ENCODE data around the gene PRKN.
"Not testable (repeated sequence)": the region's sequence is repeated elsewhere in the genome, so short reads cannot be mapped to it uniquely, and the experiment has no call there.

Gene PRKN

DNA sequence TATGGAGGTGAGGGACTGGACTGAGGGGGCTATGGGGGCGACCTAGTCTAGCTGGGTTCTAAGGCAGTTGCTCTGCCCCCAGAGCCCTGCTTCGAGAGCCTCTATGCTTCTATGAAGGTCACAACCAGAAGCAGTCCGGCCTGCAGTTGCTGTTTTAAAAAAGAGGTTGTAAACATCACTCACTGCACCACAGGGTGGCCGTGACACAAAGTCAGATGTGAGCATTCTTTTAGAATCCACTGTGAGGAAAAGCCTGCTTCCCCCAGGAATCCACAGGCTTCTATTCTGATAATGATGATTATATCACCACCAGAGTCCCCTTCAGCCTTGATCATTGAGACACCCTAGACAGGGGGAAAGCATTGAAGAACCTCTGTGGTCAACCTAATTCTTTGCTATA lies 1224.0 kb downstream of the PRKN start:
- Histone ChIP-seq H3K27ac (ENCODE audit: low read depth, low read length) (no peak overlapping the region), H3K36me3 (ENCODE audit: insufficient read depth, low read length) (no peaks in the 10 kb centered on the region), H3K9ac (ENCODE audit: low read depth, low read length) (no peak overlapping the region), H3K9me3 (ENCODE audit: insufficient read depth, low read depth, low read length) (no peaks in the 10 kb centered on the region), H3K4me1 (ENCODE audit: insufficient read depth, low read length) (no peaks in the 10 kb centered on the region), H3K27me3 (ENCODE audit: insufficient read depth, low read length) (no peaks in the 10 kb centered on the region), H3K4me3 (ENCODE audit: low read length) (no peak overlapping the region)
- WGBS: 75% methylated on average over 4 of the region's 4 CpGs

GRCh38 chr6:161498881-161499280 lies 1228.7 kb downstream of the PRKN start:
- Histone ChIP-seq H3K9me3 (ENCODE audit: insufficient read depth, low read depth, low read length) (no peaks in the 10 kb centered on the region), H3K4me3 (ENCODE audit: low read length) (no peak overlapping the region), H3K27ac (ENCODE audit: low read depth, low read length) (no peak overlapping the region), H3K4me1 (ENCODE audit: insufficient read depth, low read length) (0 out of 2 replicates have a peak, but pooled peaks cover 6% of the 10 kb centered on the region), H3K36me3 (ENCODE audit: insufficient read depth, low read length) (no peaks in the 10 kb centered on the region), H3K9ac (ENCODE audit: low read depth, low read length) (no peak overlapping the region), H3K27me3 (ENCODE audit: insufficient read depth, low read length) (no peaks in the 10 kb centered on the region)
- WGBS: 96% methylated on average over 4 of the region's 4 CpGs

DNA sequence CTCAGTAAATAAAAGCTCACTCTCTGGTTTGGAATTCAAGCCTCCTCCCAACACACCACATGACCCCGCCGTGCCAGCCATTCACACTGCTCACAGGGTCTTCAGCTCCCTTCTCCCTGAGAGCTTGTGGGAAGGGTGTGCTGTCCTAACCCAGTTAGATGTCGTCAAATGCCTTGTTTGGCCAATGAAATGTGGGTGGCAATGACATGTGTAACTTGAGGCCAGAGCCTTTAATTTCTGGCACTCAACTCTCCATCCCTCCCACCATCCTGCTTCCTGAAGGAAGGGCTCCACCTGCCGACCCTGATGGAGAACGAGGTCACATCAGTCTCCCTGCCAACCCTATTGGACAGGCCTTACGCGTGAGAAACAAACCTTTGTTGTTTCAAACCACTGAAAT lies 1229.2 kb downstream of the PRKN start:
- H3K9ac ChIP-seq (ENCODE audit: low read depth, low read length): no peak overlapping the region
- H3K4me1 ChIP-seq (ENCODE audit: insufficient read depth, low read length): 0 out of 2 replicates have a peak, but pooled peaks cover 6% of the 10 kb centered on the region
- H3K27me3 ChIP-seq (ENCODE audit: insufficient read depth, low read length): no peaks in the 10 kb centered on the region
- 31% methylated on average over 6 of the region's 7 CpGs for WGBS
- H3K9me3 ChIP-seq (ENCODE audit: insufficient read depth, low read depth, low read length): no peaks in the 10 kb centered on the region
- no peak overlapping the region for H3K4me3 ChIP-seq (ENCODE audit: low read length)
- H3K27ac ChIP-seq (ENCODE audit: low read depth, low read length): no peak overlapping the region
- H3K36me3 ChIP-seq (ENCODE audit: insufficient read depth, low read length): no peaks in the 10 kb centered on the region

- 93% methylated on average over 8 of the region's 8 CpGs for WGBS
- Histone ChIP-seq H3K36me3 (ENCODE audit: insufficient read depth, low read length) (no peaks in the 10 kb centered on the region), H3K4me3 (ENCODE audit: low read length) (no peak overlapping the region), H3K9ac (ENCODE audit: low read depth, low read length) (no peak overlapping the region), H3K4me1 (ENCODE audit: insufficient read depth, low read length) (0 out of 2 replicates have a peak, but pooled peaks cover 6% of the 10 kb centered on the region), H3K9me3 (ENCODE audit: insufficient read depth, low read depth, low read length) (no peaks in the 10 kb centered on the region), H3K27me3 (ENCODE audit: insufficient read depth, low read length) (no peaks in the 10 kb centered on the region), H3K27ac (ENCODE audit: low read depth, low read length) (no peak overlapping the region)
Observed at GRCh38 chr6:161496941-161497340, 1230.6 kb downstream of the PRKN start.

DNA sequence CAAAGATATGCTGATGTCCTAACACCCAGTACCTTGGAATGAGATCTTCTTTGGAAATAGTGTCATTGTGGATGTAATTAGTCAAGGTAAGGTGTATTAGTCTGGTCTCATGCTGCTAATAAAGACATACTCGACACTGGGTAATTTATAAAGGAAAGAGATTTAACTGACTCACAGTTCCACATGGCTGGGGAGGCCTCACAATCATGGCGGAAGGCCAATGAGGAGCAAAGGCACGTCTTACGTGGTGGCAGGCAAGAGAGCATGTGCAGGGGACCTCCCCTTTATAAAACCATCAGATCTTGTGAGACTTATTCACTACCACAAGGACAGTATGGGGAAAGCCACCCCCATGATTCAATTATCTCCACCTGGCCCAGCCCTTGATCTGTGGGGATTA lies 1231.3 kb downstream of the PRKN start:
- WGBS: 91% methylated on average over 4 of the region's 4 CpGs
- H3K4me1 ChIP-seq (ENCODE audit: insufficient read depth, low read length); H3K9ac ChIP-seq (ENCODE audit: low read depth, low read length); H3K27me3 ChIP-seq (ENCODE audit: insufficient read depth, low read length); H3K9me3 ChIP-seq (ENCODE audit: insufficient read depth, low read depth, low read length); H3K4me3 ChIP-seq (ENCODE audit: low read length); H3K27ac ChIP-seq (ENCODE audit: low read depth, low read length); H3K36me3 ChIP-seq (ENCODE audit: insufficient read depth, low read length): not testable (repeated sequence)

DNA sequence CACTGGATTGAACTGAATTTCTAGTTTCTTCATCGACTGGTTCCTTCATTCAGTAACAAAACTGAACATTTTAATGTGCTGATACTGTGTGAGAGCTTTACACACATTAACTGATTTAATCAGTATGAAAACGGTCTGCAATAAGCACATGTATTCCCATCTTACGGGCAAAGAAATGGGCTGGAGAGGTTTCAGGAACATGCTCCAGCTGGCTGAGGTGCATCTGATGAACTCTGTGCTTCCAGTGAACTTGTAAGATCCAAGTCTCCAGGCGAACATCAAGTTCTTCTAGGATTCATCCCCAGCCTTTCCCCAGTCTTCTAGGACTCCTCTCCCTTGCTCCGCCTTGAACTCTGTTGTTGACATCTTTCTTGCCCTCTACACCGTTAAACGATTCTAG lies 1233.0 kb downstream of the PRKN start:
- Histone ChIP-seq H3K36me3 (ENCODE audit: insufficient read depth, low read length) (no peaks in the 10 kb centered on the region), H3K4me3 (ENCODE audit: low read length) (no peak overlapping the region), H3K9ac (ENCODE audit: low read depth, low read length) (no peak overlapping the region), H3K27me3 (ENCODE audit: insufficient read depth, low read length) (no peaks in the 10 kb centered on the region), H3K4me1 (ENCODE audit: insufficient read depth, low read length) (0 out of 2 replicates have a peak, but pooled peaks cover 6% of the 10 kb centered on the region), H3K9me3 (ENCODE audit: insufficient read depth, low read depth, low read length) (no peaks in the 10 kb centered on the region), H3K27ac (ENCODE audit: low read depth, low read length) (no peak overlapping the region)
- WGBS: 92% methylated on average over 5 of the region's 7 CpGs

DNA sequence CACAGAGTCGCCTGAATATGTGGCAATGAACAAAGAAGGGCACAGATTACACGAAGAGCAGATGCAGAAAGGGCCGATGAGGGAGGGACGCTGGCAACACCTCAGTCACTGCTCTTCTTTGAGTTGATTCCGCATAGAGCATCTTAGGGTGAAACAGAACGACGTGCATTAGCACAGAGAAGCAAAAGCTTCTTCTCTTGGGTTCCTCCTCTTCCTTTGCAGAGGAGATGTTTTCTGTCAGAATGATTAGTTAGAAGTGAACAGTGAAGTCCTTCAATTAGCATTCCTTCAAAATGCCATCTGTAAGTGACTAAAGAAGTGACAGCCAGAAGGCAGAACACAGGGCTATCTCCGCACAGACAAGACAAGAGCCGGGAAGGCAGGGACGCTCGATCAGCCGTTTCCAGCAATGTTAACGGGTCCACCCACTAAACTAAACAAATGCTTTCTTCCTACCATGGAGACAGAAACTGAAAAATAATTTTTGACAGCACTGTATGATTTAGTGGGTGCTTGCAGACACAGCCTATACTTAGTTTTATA lies 1233.9 kb downstream of the PRKN start:
- H3K9me3 ChIP-seq (ENCODE audit: insufficient read depth, low read depth, low read length): no peaks in the 10 kb centered on the region
- WGBS: 85% methylated on average over 13 of the region's 13 CpGs

DNA sequence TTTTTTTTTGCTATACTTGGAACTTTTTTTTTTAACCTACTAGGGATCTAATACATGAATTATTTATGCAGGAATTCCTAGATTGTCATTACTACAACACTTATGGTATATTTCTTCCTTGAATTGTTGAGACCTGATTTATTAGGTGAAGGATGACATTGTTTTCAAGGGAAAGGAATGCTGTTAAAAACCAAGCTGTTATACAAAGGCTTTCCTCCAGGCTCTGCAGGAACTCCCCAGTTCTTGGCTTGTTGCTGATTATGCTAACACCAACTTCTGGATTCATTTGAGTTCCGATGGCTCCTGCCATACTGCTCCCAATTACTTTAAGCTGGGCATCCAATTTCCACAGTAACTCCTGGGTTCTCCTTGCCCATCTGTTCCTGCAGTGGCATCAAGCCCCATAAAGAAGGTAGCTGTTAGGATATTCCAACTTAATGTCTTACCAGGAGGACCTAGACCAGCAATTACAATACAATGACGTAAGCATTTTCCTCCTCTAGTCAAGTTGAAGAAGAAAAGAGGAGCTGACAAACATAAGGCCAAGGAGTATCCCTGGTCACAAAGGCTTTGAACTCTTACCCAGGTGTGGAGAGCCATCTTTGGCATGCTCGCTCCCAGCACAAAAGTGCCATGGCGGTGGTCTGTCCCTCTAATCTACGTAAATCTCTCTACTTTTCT lies 1237.8 kb downstream of the PRKN start:
- H3K27ac ChIP-seq (ENCODE audit: low read depth, low read length): no peak overlapping the region

More for the DNA sequence above, 1233.9 kb downstream of the PRKN start:
- Histone ChIP-seq H3K27me3 (ENCODE audit: insufficient read depth, low read length) (no peaks in the 10 kb centered on the region), H3K36me3 (ENCODE audit: insufficient read depth, low read length) (no peaks in the 10 kb centered on the region), H3K4me1 (ENCODE audit: insufficient read depth, low read length) (0 out of 2 replicates have a peak, but pooled peaks cover 6% of the 10 kb centered on the region), H3K4me3 (ENCODE audit: low read length) (no peak overlapping the region), H3K27ac (ENCODE audit: low read depth, low read length) (no peak overlapping the region), H3K9ac (ENCODE audit: low read depth, low read length) (no peak overlapping the region)

GRCh38 chr6:161487694-161488093 lies 1239.9 kb downstream of the PRKN start:
- Histone ChIP-seq H3K9me3 (ENCODE audit: insufficient read depth, low read depth, low read length) (no peaks in the 10 kb centered on the region), H3K9ac (ENCODE audit: low read depth, low read length) (no peak overlapping the region), H3K36me3 (ENCODE audit: insufficient read depth, low read length) (no peaks in the 10 kb centered on the region), H3K4me1 (ENCODE audit: insufficient read depth, low read length) (peaks cover 7% of the 10 kb centered on the region), H3K27me3 (ENCODE audit: insufficient read depth, low read length) (no peaks in the 10 kb centered on the region), H3K4me3 (ENCODE audit: low read length) (no peak overlapping the region), H3K27ac (ENCODE audit: low read depth, low read length) (no peak overlapping the region)
- WGBS: 94% methylated on average over 5 of the region's 5 CpGs

More for the DNA sequence above, 1237.8 kb downstream of the PRKN start:
- no peak overlapping the region for H3K9ac ChIP-seq (ENCODE audit: low read depth, low read length)
- no peaks in the 10 kb centered on the region for H3K27me3 ChIP-seq (ENCODE audit: insufficient read depth, low read length)
- no peaks in the 10 kb centered on the region for H3K36me3 ChIP-seq (ENCODE audit: insufficient read depth, low read length)
- no peaks in the 10 kb centered on the region for H3K9me3 ChIP-seq (ENCODE audit: insufficient read depth, low read depth, low read length)
- no peaks in the 10 kb centered on the region for H3K4me1 ChIP-seq (ENCODE audit: insufficient read depth, low read length)
- H3K4me3 ChIP-seq (ENCODE audit: low read length): no peak overlapping the region
- WGBS: 95% methylated on average over 5 of the region's 5 CpGs

GRCh38 chr6:161487217-161487531 lies 1240.4 kb downstream of the PRKN start:
- Histone ChIP-seq H3K27ac (ENCODE audit: low read depth, low read length) (no peak overlapping the region), H3K4me3 (ENCODE audit: low read length) (no peak overlapping the region), H3K27me3 (ENCODE audit: insufficient read depth, low read length) (no peaks in the 10 kb centered on the region), H3K4me1 (ENCODE audit: insufficient read depth, low read length) (peaks cover 12% of the 10 kb centered on the region), H3K9me3 (ENCODE audit: insufficient read depth, low read depth, low read length) (no peaks in the 10 kb centered on the region), H3K36me3 (ENCODE audit: insufficient read depth, low read length) (no peaks in the 10 kb centered on the region), H3K9ac (ENCODE audit: low read depth, low read length) (no peak overlapping the region)
- WGBS: 100% methylated on average over 1 of the region's 1 CpG

DNA sequence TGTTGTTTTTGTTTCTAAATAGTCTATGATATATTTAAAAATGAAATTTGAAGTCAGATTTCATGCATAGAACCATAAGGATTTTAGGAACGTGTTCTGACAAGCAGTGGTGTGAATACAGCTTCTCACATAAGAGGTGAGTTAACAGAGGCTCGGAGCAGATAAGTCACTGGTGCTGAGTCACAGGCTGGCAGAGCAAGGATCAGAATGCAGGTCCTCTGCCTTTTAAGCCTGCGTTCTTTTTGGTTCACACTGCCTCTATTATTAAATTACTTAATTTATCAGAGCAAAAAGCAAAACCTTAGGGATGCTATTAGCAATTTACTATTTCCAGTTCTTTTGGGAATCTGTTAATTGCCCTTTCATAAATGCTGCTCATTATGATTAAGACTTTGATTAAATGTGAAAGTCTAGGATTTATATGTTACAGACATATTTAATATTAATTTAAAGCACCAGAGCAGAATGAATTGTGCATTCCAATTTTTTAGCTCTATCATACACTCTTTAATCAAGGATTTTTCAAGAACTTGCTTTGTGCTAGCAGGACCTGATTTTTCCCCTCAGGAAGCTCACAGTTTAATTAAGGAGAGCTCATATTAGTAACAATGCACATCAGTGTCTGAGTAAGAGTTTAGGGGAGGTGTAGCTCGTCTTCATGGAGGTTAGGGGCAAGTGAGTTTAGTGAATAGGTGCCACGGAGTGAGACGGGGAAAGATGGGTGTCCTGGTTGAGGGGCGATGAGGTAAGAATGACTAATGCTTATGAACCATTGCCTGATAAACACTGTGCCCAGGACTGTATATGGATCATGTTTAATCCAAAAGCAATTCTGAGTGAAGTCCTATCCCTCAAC lies 1241.0 kb downstream of the PRKN start:
- Histone ChIP-seq H3K36me3 (ENCODE audit: insufficient read depth, low read length) (no peaks in the 10 kb centered on the region), H3K27me3 (ENCODE audit: insufficient read depth, low read length) (no peaks in the 10 kb centered on the region), H3K4me3 (ENCODE audit: low read length) (no peak overlapping the region), H3K9ac (ENCODE audit: low read depth, low read length) (no peak overlapping the region), H3K9me3 (ENCODE audit: insufficient read depth, low read depth, low read length) (no peaks in the 10 kb centered on the region), H3K4me1 (ENCODE audit: insufficient read depth, low read length) (peaks cover 12% of the 10 kb centered on the region), H3K27ac (ENCODE audit: low read depth, low read length) (no peak overlapping the region)
- 70% methylated on average over 7 of the region's 7 CpGs for WGBS
